ENCODE measurements around the gene HSPA8. TPM values are rescaled to one million over a fixed set of nuclear protein-coding genes. Genes with fewer than 3 reads are reported as not detected.
"Not testable (repeated sequence)": the region's sequence is repeated elsewhere in the genome, so short reads cannot be mapped to it uniquely, and the experiment has no call there.

HSPA8 gene
- total RNA-seq, 1 experiment from 2014 or later = 1,301 TPM

- Histone ChIP-seq H3K27ac (ENCODE audit: low read depth, low read length) (no peak overlapping the region), H3K27me3 (ENCODE audit: insufficient read depth, low read length) (no peaks in the 10 kb centered on the region), H3K4me3 (replicated peaks in 1 of 2; ENCODE audit: low read depth in 1 of 2, low read length in 2 of 2) (no peak overlapping the region), H3K9me2 (ENCODE audit: insufficient read depth) (no peaks in the 10 kb centered on the region), H4K20me1 (ENCODE audit: insufficient read depth) (no peaks in the 10 kb centered on the region), H3K4me2 (ENCODE audit: low read length) (no peak overlapping the region), H3K79me2 (ENCODE audit: insufficient read depth, low read length) (no peaks in the 10 kb centered on the region), H2AFZ (ENCODE audit: low read depth, low read length, poor library complexity, severe bottlenecking) (no peak overlapping the region), H3K9ac (ENCODE audit: low read length) (no peak overlapping the region), H3K36me3 (ENCODE audit: control insufficient read depth in 1 of 2, insufficient read depth in 2 of 2, low read length in 2 of 2) (no peaks in the 10 kb centered on the region), H3K4me1 (ENCODE audit: control insufficient read depth in 1 of 2, insufficient read depth in 2 of 2, low read length in 2 of 2) (no peaks in the 10 kb centered on the region), H3K9me3 (ENCODE audit: control insufficient read depth in 1 of 2, insufficient read depth in 1 of 2, low read depth in 1 of 2, low read length in 2 of 2) (no peaks in the 10 kb centered on the region)
- intact Hi-C loops (cut with micrococcal nuclease) = no loop called here
- BruUV-seq (replicated peaks) = no TSS peak
- TF ChIP-seq EZH2phosphoT487 (IDR thresholded peaks at IDR 0.05; ENCODE audit: borderline replicate concordance) = no peak
- TF ChIP-seq SIN3A (IDR thresholded peaks at IDR 0.05; ENCODE audit: low read depth) = no peak
- TF ChIP-seq RAD21 (IDR thresholded peaks at IDR 0.05; ENCODE audit: low read depth) = no peak
- TF ChIP-seq CBX3 (IDR thresholded peaks at IDR 0.05; ENCODE audit: low read depth) = no peak
- no peak for TF ChIP-seq ATF3 (IDR thresholded peaks at IDR 0.05)
- TF ChIP-seq SRF (IDR thresholded peaks at IDR 0.05; ENCODE audit: low read depth) = no peak
- TF ChIP-seq CTCF (IDR thresholded peaks at IDR 0.05 in 2 of 3, conservative IDR thresholded peaks at IDR 0.05 in 1 of 3; ENCODE audit: borderline replicate concordance in 1 of 3, insufficient read depth in 1 of 3, low read depth in 2 of 3, low read length in 2 of 3) = no peak
- no peak for DNase-seq (ENCODE audit: low read depth, low spot score)
- ChIA-PET CTCF (interaction anchor here (1.3 kb wide), 1 partner anchor 12 kb away, joined by 5 read pairs; no protein-coding TSS in a partner anchor), RAD21 (ENCODE audit: low non-redundant PET in 1 of 2, low total read pairs in 2 of 2, uncharacterized antibody in 2 of 2, unreplicated experiment in 2 of 2) (no interaction called here), POLR2A (no interaction called here)
- no peak for ATAC-seq
Measured at GRCh38 chr11:123091506-123091905, 29.6 kb upstream of the HSPA8 start.

- H3K4me2 ChIP-seq (ENCODE audit: low read length); BruUV-seq (replicated peaks); RAD21 ChIA-PET (ENCODE audit: low non-redundant PET in 1 of 2, low total read pairs in 2 of 2, uncharacterized antibody in 2 of 2, unreplicated experiment in 2 of 2); CTCF ChIA-PET; DNase-seq (ENCODE audit: low read depth, low spot score); ATAC-seq; H3K4me1 ChIP-seq (ENCODE audit: control insufficient read depth in 1 of 2, insufficient read depth in 2 of 2, low read length in 2 of 2); POLR2A ChIA-PET; intact Hi-C loops (cut with micrococcal nuclease); H4K20me1 ChIP-seq (ENCODE audit: insufficient read depth); H3K4me3 ChIP-seq (replicated peaks in 1 of 2; ENCODE audit: low read depth in 1 of 2, low read length in 2 of 2); H3K36me3 ChIP-seq (ENCODE audit: control insufficient read depth in 1 of 2, insufficient read depth in 2 of 2, low read length in 2 of 2); H3K9ac ChIP-seq (ENCODE audit: low read length); H3K27me3 ChIP-seq (ENCODE audit: insufficient read depth, low read length); H3K9me2 ChIP-seq (ENCODE audit: insufficient read depth); H3K9me3 ChIP-seq (ENCODE audit: control insufficient read depth in 1 of 2, insufficient read depth in 1 of 2, low read depth in 1 of 2, low read length in 2 of 2); H3K27ac ChIP-seq (ENCODE audit: low read depth, low read length); H2AFZ ChIP-seq (ENCODE audit: low read depth, low read length, poor library complexity, severe bottlenecking); H3K79me2 ChIP-seq (ENCODE audit: insufficient read depth, low read length): not testable (repeated sequence)
Measured at GRCh38 chr11:123090168-123090567, 28.2 kb upstream of the HSPA8 start.

- H3K4me3 ChIP-seq (replicated peaks in 1 of 2; ENCODE audit: low read depth in 1 of 2, low read length in 2 of 2); ATAC-seq; H4K20me1 ChIP-seq (ENCODE audit: insufficient read depth); H3K36me3 ChIP-seq (ENCODE audit: control insufficient read depth in 1 of 2, insufficient read depth in 2 of 2, low read length in 2 of 2); CTCF ChIA-PET; intact Hi-C loops (cut with micrococcal nuclease); H3K9me3 ChIP-seq (ENCODE audit: control insufficient read depth in 1 of 2, insufficient read depth in 1 of 2, low read depth in 1 of 2, low read length in 2 of 2); H3K9ac ChIP-seq (ENCODE audit: low read length); H3K79me2 ChIP-seq (ENCODE audit: insufficient read depth, low read length); H3K27ac ChIP-seq (ENCODE audit: low read depth, low read length); DNase-seq (ENCODE audit: low read depth, low spot score); H3K4me2 ChIP-seq (ENCODE audit: low read length); BruUV-seq (replicated peaks); H3K27me3 ChIP-seq (ENCODE audit: insufficient read depth, low read length); H3K9me2 ChIP-seq (ENCODE audit: insufficient read depth); H2AFZ ChIP-seq (ENCODE audit: low read depth, low read length, poor library complexity, severe bottlenecking); H3K4me1 ChIP-seq (ENCODE audit: control insufficient read depth in 1 of 2, insufficient read depth in 2 of 2, low read length in 2 of 2); RAD21 ChIA-PET (ENCODE audit: low non-redundant PET in 1 of 2, low total read pairs in 2 of 2, uncharacterized antibody in 2 of 2, unreplicated experiment in 2 of 2): not testable (repeated sequence)
- POLR2A ChIA-PET = interaction anchor here (1.4 kb wide), 1 partner anchor 27 kb away, joined by 3 read pairs; no protein-coding TSS in a partner anchor
Measured at GRCh38 chr11:123088896-123089295, 27.0 kb upstream of the HSPA8 start.
